Testis (tissue), 2 donors: ENCODE data around the gene EPHX1.
A peak's percentile ranks its signal among the peaks of the same experiment; 100 is the strongest.

Experiments used
- POLR2A ChIP-seq: fragments of 450-650 bp; IDR thresholded peaks from one replicate; pipeline ENCODE4 v1.6.1; 2017; ENCODE audit warnings: antibody characterized with exemption, mild to moderate bottlenecking, moderate library complexity
- TF ChIP-seq, protein P1 (sequence below), 3 experiments: fragments of 450-650 bp in 2 of 3; fragments of 200-600 bp in 1 of 3; sonication (generic) in 1 of 3; IDR thresholded peaks; one replicate each; pipeline ENCODE4 v1.5.1; 2016 to 2019; ENCODE audit warnings: antibody characterized with exemption in 3 of 3, mild to moderate bottlenecking in 2 of 3, moderate library complexity in 1 of 3

DNA sequence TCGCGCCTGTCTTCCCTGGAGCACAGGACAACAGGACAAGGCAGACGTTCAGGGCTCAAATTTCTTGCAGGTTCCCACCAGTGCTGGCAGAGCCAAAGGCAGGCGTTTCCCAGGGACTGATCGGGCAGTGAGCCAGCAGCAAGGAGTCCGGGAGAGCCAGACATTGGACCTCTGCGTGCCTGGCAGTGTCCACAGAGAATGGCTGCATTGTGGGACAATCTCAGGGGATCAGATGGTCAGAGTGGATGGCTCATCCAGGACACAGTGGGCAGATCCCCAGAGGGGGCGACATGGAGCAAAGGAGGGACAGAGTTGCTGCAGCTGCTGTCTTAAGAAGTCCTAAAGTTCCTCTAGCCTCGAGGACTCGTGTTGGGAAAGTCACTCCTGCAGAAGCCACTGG, 67.7 kb downstream of the EPHX1 start:
- TF ChIP-seq, protein P1, sequence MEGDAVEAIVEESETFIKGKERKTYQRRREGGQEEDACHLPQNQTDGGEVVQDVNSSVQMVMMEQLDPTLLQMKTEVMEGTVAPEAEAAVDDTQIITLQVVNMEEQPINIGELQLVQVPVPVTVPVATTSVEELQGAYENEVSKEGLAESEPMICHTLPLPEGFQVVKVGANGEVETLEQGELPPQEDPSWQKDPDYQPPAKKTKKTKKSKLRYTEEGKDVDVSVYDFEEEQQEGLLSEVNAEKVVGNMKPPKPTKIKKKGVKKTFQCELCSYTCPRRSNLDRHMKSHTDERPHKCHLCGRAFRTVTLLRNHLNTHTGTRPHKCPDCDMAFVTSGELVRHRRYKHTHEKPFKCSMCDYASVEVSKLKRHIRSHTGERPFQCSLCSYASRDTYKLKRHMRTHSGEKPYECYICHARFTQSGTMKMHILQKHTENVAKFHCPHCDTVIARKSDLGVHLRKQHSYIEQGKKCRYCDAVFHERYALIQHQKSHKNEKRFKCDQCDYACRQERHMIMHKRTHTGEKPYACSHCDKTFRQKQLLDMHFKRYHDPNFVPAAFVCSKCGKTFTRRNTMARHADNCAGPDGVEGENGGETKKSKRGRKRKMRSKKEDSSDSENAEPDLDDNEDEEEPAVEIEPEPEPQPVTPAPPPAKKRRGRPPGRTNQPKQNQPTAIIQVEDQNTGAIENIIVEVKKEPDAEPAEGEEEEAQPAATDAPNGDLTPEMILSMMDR (IDR thresholded peaks at IDR 0.05): peak in 2 of 3 experiments; percentile 27 to 37
- no peak for TF ChIP-seq POLR2A
